WI38 (cell line): ENCODE measurements around the gene CTDSPL.

Experiments
- H3K4me3 ChIP-seq: 2 replicates; pipeline ENCODE4 v1.5.1; 2011; ENCODE audit warnings: low read depth, mild to moderate bottlenecking, control low read depth, low read length
- CTCF ChIP-seq: IDR thresholded peaks from 2 replicates; pipeline ENCODE4 v1.5.1; 2012; ENCODE audit warnings: low read depth, mild to moderate bottlenecking, control low read depth, low read length

CTDSPL gene

DNA sequence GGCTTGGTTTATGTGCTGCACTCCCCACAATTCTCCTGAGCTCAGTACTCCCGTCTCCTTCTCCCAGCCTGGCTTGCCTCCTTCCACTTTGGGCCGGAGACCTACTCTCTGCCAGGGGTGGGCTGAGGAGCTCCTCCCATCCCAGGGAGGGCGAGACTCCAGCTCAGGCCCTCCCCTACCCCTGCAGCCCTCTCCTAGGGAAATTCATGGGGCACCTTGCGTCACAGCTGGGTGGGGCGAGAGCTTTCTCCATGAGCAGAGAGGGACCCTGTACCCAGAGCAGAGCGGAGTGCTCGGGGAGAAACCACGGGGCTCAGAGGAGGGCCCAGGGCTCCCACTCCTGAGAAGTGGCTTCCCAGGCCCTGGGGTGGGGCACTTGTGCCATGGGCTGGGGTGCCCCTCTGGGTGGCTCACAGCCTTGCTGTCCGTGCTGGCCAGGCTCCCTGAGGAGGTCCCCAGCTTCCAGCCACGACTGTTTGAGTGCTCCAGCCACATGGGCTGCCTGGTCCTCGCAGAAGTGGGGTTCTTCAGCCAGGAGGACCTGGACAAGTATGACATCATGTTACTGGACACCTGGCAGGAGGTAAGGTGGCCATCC is 142.2 kb downstream of the CTDSPL start:
- TF ChIP-seq CTCF, result no peak
- H3K4me3 ChIP-seq, result no peak overlapping the region

- no peak overlapping the region for H3K4me3 ChIP-seq
- peak; percentile 67 for TF ChIP-seq CTCF
Observed at GRCh38 chr3:38004415-38005075, 142.9 kb downstream of the CTDSPL start.

DNA sequence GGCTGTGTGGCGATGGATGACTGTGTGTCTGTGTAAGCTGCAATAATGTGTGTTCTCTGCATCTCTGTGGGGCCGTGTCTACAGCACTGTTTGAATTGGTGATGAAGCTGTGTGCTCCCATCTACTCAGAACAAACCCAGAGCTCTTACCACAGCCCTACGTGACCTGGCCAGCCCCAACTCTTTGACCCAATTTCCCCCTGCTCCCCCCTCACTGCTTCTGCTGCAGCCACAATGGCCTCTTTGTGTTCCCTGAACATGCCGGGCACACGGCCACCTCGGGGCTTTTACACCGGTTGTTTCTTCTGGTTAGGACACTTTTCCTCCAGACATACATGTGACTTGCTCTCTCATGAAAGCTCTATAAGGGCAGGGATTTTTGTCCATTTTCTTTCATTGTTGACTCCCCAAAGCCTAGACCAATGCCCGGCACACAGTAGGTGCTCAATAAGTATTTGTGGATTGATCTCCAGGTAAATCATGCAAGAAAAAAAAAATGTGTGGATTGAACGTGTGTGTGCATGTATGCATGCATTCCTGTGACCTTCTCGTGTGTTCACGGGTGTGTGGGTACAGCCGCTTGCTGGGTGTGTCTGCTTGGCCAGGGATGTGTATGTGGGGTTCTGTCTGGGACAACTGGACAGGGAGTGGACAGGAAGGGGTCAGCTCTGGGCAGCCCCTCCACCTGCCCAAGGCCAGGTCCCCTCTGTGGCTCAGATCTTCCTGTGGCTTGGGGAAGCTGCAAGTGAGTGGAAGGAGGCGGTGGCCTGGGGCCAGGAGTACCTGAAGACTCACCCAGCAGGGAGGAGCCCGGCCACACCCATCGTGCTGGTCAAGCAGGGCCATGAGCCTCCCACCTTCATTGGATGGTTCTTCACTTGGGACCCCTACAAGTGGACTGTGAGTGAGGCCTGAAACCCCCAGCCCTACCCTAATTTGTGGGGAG is 143.7 kb downstream of the CTDSPL start:
- H3K4me3 ChIP-seq, result no peak overlapping the region
- TF ChIP-seq CTCF, result no peak

DNA sequence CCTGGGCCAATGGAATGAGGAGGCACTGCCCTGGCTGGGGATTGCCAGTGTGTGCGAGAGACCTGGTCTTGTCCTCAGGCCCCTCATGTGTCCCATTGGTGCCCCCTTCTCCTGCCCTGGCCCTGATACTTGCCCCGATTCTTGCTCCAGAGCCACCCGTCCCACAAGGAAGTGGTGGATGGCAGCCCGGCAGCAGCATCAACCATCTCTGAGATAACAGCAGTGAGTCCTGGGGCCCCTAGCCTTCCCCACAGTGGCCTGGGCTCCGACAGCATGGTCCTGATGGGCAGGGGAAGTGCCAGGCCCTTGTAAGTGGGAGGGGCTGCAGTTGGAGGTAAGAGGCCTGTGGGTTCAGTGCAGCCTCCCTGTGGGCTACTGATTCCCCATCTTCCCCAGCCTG is 144.4 kb downstream of the CTDSPL start:
- no peak for TF ChIP-seq CTCF

GRCh38 chr3:38006445-38006995 is 144.8 kb downstream of the CTDSPL start:
- no peak for TF ChIP-seq CTCF
- H3K4me3 ChIP-seq, result no peak overlapping the region

More for the DNA sequence above, 144.4 kb downstream of the CTDSPL start:
- no peak overlapping the region for H3K4me3 ChIP-seq

- no peak overlapping the region for H3K4me3 ChIP-seq
- no peak for TF ChIP-seq CTCF
Observed at GRCh38 chr3:38007754-38008090, 146.0 kb downstream of the CTDSPL start.
